ENCODE data around the gene C1QTNF2.

DNA sequence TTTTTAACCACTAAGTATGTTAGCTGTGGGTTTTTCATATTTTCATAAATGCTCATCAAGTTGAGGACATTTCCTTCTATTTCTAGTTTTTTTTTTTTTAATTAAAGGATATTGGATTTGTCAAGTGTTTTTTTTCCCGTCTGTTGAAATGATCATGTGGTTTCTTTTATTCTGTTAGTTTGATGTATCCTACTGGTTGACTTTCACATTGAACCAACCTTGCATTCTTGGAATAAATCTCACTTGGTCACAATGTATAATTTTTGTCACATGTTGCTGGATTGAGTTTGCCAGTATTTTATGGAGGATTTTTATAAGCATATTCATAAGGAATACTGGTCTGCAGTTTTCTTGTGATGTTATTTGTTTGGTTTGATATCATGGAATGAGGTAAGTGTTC, 17.0 kb upstream of the C1QTNF2 start:
- TF ChIP-seq, protein P1, sequence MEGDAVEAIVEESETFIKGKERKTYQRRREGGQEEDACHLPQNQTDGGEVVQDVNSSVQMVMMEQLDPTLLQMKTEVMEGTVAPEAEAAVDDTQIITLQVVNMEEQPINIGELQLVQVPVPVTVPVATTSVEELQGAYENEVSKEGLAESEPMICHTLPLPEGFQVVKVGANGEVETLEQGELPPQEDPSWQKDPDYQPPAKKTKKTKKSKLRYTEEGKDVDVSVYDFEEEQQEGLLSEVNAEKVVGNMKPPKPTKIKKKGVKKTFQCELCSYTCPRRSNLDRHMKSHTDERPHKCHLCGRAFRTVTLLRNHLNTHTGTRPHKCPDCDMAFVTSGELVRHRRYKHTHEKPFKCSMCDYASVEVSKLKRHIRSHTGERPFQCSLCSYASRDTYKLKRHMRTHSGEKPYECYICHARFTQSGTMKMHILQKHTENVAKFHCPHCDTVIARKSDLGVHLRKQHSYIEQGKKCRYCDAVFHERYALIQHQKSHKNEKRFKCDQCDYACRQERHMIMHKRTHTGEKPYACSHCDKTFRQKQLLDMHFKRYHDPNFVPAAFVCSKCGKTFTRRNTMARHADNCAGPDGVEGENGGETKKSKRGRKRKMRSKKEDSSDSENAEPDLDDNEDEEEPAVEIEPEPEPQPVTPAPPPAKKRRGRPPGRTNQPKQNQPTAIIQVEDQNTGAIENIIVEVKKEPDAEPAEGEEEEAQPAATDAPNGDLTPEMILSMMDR (IDR thresholded peaks at IDR 0.05): no peak
- TF ChIP-seq POLR2A (IDR thresholded peaks at IDR 0.05) (no peak), POLR2AphosphoS5 (IDR thresholded peaks at IDR 0.05) (no peak)

All from stomach (tissue), 4 donors.